Fibroblast of skin of left biceps (primary cell): Measurements from ENCODE around the gene HSPH1.

ENCODE experiments used
- DNase-seq, 2 experiments: peaks; one replicate each; pipeline ENCODE4 v3.0.0-alpha.2; 2013; ENCODE audit warnings: low read depth in 2 of 2

HSPH1 gene

GRCh38 chr13:31161557-31162150 is at the start of gene HSPH1:
Gene HSPH1, minus strand, starts transcription at chr13:31161904. Its CDS starts 322 bp downstream, at chr13:31161582.
- peak; percentile 94 to 96 for DNase-seq

- DNase-seq: no peak
These were observed 48.1 kb upstream of the HSPH1 start for GRCh38 chr13:31209841-31210210.

GRCh38 chr13:31209172-31209840 is 47.6 kb upstream of the HSPH1 start:
- DNase-seq: peak; percentile 18 to 22

- DNase-seq: no peak
These were observed 46.9 kb upstream of the HSPH1 start for GRCh38 chr13:31208559-31209122.

- DNase-seq: peak; percentile 40 to 54
These were observed 46.2 kb upstream of the HSPH1 start for GRCh38 chr13:31207661-31208552.

DNA sequence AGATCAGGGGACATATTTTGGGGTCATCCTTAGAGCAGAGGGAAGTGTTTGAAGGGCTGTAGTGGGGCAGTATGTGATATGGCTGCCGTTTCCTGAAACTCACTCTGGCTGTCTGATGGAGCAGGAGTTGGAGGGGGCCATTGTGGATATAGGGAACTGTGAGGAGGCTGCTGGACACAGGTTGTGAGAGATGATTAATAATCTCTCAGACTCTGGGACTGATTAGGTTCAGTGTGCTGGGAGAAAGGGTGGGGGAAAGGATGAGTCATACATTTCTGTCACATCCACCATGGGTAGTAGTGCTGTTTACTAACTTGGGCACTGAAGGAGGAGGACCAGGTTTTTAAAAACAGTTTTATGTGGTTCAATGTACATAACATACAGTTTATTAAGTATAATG is 42.9 kb upstream of the HSPH1 start:
- DNase-seq: peak; percentile 21 to 33

DNA sequence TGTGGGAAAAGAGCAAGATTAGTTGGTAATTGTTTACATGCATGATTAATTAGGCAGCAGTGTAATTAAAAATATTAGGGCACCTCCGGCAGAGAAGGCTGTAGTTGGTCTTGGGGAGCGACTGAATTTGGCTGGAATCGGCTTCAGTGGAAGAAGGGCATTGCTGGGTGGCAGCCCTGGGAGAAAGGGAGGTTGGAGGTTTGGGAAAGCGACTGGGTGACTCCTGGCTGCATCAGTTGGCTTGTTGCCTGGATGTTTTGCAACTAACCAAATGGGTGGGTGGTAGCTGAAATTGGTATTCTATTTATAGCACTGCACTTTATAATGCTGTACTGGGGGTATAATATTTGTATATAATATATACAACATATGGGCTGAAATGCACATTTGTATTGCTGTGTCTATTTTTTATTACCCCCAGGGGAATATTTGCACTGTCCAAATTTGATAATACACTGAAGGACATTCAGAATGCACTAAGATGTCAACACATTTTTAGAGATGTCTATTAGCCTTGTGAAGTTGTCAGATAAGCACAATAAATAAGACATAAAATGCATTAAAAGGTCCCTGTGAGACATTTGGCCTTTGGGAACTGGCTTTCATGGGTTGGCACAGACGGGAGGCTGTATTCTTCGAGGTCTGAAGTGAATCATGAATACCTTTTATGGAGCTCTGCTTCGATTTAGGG is 39.8 kb upstream of the HSPH1 start:
- no peak for DNase-seq

DNA sequence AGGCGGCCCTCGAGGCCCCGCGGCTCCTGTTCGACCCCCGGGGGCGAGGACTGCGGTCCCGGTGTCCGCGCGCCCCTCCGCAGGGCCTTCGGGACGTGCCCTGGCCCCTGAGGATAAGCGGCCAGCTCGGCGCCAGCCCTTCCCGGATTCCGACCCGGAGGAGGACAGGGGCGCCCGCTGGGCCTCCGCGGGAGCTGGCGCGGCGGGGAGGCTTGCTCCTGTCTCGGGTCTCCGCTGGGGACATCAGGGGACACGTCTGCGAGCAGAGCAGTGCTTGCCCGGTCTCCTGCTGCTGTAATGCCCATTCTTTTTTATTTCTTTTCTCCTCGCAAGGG is 38.9 kb upstream of the HSPH1 start:
- DNase-seq: no peak

- DNase-seq: peak; percentile 36 to 49
These were observed 38.3 kb upstream of the HSPH1 start, which contains the start of gene B3GLCT for GRCh38 chr13:31199849-31200636. Gene B3GLCT, plus strand, starts transcription at chr13:31199975. Its CDS starts 110 bp downstream, at chr13:31200085.

GRCh38 chr13:31199527-31199848 is 37.8 kb upstream of the HSPH1 start:
- DNase-seq: no peak

GRCh38 chr13:31198519-31198918 is 36.8 kb upstream of the HSPH1 start:
- DNase-seq: no peak

GRCh38 chr13:31196992-31197391 is 35.3 kb upstream of the HSPH1 start:
- no peak for DNase-seq

- DNase-seq: no peak
These were observed 33.9 kb upstream of the HSPH1 start for GRCh38 chr13:31195616-31196015.

- DNase-seq: no peak
These were observed 30.6 kb upstream of the HSPH1 start for GRCh38 chr13:31192306-31192705.

DNA sequence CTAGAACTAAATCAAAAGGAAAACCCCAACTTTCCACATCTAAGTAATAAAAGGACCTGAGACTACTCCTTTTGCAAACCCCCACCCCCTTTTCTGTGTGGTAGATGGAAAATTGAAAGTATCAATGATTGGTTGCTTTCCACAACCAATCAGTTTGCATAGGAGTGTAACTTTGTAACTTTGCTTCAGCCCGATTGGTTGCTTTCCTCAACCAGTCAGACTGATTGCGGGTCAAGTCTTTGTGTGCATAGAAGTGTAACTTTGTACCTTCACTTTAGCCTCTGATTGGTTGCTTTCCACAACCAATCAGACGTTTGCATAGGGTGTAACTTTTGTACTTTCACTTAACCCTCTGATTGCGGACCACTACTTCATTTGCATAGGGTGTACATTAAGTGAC is 30.0 kb upstream of the HSPH1 start:
- no peak for DNase-seq

- no peak for DNase-seq
These were observed 23.4 kb upstream of the HSPH1 start for GRCh38 chr13:31184981-31185645.

- DNase-seq: no peak
These were observed 22.7 kb upstream of the HSPH1 start for GRCh38 chr13:31184451-31184850.

DNA sequence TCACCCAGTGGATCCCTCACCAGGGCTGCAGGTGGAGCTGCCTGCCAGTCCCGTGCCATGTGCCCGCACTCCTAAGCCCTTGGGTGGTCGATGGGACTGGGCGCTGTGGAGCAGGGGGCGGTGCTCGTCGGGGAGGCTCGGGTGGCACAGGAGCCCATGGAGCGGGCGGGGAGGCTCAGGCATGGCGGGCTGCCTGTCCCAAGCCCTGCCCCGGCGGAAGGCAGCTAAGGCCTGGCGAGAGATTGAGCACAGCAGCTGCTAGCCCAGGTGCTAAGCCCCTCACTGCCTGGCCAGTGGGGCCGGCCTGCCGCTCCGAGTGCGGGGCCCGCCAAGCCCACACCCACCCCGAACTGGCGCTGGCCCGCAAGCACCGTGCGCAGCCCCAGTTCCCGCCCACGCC is 21.3 kb upstream of the HSPH1 start:
- no peak for DNase-seq

DNA sequence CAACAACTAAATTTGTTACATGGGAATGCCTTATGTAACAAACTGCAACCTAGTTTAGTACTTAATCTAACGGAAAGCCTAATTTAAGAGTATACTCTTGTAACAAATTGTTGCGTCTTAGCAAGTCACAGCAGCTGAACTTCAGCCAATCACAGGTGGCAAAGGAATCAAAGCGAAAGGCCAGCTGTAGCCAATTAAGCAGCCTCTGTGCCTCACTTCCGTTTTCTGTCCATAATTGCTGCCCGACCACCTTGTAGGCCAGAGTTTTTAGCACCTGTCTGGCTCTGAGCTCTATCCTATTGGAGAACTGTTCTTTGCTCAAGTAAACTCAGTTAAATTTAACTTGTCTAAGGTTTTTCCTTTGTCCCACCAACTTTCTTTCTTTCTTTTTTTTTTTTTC is 18.1 kb upstream of the HSPH1 start:
- DNase-seq: no peak

- no peak for DNase-seq
These were observed 17.5 kb upstream of the HSPH1 start for GRCh38 chr13:31179241-31179640.
